ENCODE results near the gene TMEM221. TPM values are rescaled to one million over a fixed set of nuclear protein-coding genes. Genes with fewer than 3 reads are reported as not detected.
A peak's percentile ranks its signal among the peaks of the same experiment; 100 is the strongest.

The TMEM221 gene
- total RNA-seq, 4 donors from 2014 or later, result 0.39 to 1.2 (median 0.68) TPM; not detected in 1

GRCh38 chr19:17447704-17448130, 751 bp downstream of the TMEM221 start:
- peak overlapping the region; percentile 51 for H3K4me3 ChIP-seq
- WGBS, result 38% methylated on average over 5 of the region's 5 CpGs
- peaks cover 15% of the 10 kb centered on the region for H3K4me1 ChIP-seq
- no peak for TF ChIP-seq POLR2A (IDR thresholded peaks at IDR 0.05)
- no peak for TF ChIP-seq EP300 (IDR thresholded peaks at IDR 0.05)
- no peak for TF ChIP-seq CTCF (IDR thresholded peaks at IDR 0.05)
- no peak for TF ChIP-seq POLR2AphosphoS5 (IDR thresholded peaks at IDR 0.05)
- no peaks in the 10 kb centered on the region for H3K9me3 ChIP-seq
- DNase-seq (ENCODE audit: low spot score in 2 of 2), result no peak
- peaks cover 3% of the 10 kb centered on the region for H3K27me3 ChIP-seq
- H3K27ac ChIP-seq, result no peak overlapping the region
- no peaks in the 10 kb centered on the region for H3K36me3 ChIP-seq

GRCh38 chr19:17445526-17446165, 2.8 kb downstream of the TMEM221 start:
- DNase-seq (ENCODE audit: low spot score in 2 of 2), result no peak
- H3K4me3 ChIP-seq, result no peak overlapping the region
- no peaks in the 10 kb centered on the region for H3K9me3 ChIP-seq
- no peaks in the 10 kb centered on the region for H3K36me3 ChIP-seq
- no peak for TF ChIP-seq POLR2AphosphoS5 (IDR thresholded peaks at IDR 0.05)
- no peak for TF ChIP-seq CTCF (IDR thresholded peaks at IDR 0.05)
- TF ChIP-seq POLR2A (IDR thresholded peaks at IDR 0.05), result no peak
- TF ChIP-seq EP300 (IDR thresholded peaks at IDR 0.05), result no peak
- 94% methylated on average over 1 of the region's 1 CpG for WGBS
- H3K27ac ChIP-seq, result no peak overlapping the region
- H3K4me1 ChIP-seq, result peaks cover 15% of the 10 kb centered on the region
- H3K27me3 ChIP-seq, result peaks cover 3% of the 10 kb centered on the region

GRCh38 chr19:17441241-17442021, 7.0 kb downstream of the TMEM221 start:
- no peak overlapping the region for H3K4me3 ChIP-seq
- H3K36me3 ChIP-seq, result no peaks in the 10 kb centered on the region
- H3K4me1 ChIP-seq, result no peaks in the 10 kb centered on the region
- H3K27ac ChIP-seq, result no peak overlapping the region
- no peaks in the 10 kb centered on the region for H3K9me3 ChIP-seq
- DNase-seq (ENCODE audit: low spot score in 2 of 2), result no peak
- 29% methylated on average over 8 of the region's 8 CpGs for WGBS
- no peaks in the 10 kb centered on the region for H3K27me3 ChIP-seq
- TF ChIP-seq POLR2A (IDR thresholded peaks at IDR 0.05), result no peak
- peak in 1 of 2 donors; percentile 14 for TF ChIP-seq CTCF (IDR thresholded peaks at IDR 0.05)

GRCh38 chr19:17436874-17437267, 11.6 kb downstream of the TMEM221 start:
- H3K27ac ChIP-seq, result no peak overlapping the region

More at GRCh38 chr19:17436874-17437267, 11.6 kb downstream of the TMEM221 start:
- DNase-seq (ENCODE audit: low spot score in 2 of 2), result no peak
- Histone ChIP-seq H3K27me3 (no peaks in the 10 kb centered on the region), H3K4me1 (no peaks in the 10 kb centered on the region), H3K9me3 (no peaks in the 10 kb centered on the region), H3K4me3 (no peak overlapping the region), H3K36me3 (no peaks in the 10 kb centered on the region)
- TF ChIP-seq POLR2A (IDR thresholded peaks at IDR 0.05) (no peak), CTCF (IDR thresholded peaks at IDR 0.05) (no peak), EP300 (IDR thresholded peaks at IDR 0.05) (no peak), POLR2AphosphoS5 (IDR thresholded peaks at IDR 0.05) (no peak)
- WGBS, result 86% methylated on average over 5 of the region's 7 CpGs

Data from suprapubic skin (tissue), 4 donors.